Esophagus mucosa (tissue), 1 donor: ENCODE measurements around the gene CATSPERZ. TPM values are rescaled to one million over a fixed set of nuclear protein-coding genes. Genes with fewer than 3 reads are reported as not detected.
A peak's percentile ranks its signal among the peaks of the same experiment; 100 is the strongest.

Experiments used
- ATAC-seq: fragments of 200-7000 bp; cut with Tn5 transposase; one replicate; pipeline ENCODE4 v1.9.1; 2020
- total RNA-seq: library from RNA; stranded (reverse); gene quantifications from one replicate; pipeline ENCODE4 v1.2.4, GENCODE V29; 2023
- donor health status: DM: yes; HTN: yes; CAD: no.

CATSPERZ gene
- total RNA-seq, 1 donor from 2014 or later = 1.3 TPM

GRCh38 chr11:64321026-64321425, 20.9 kb downstream of the CATSPERZ start:
- no peak for ATAC-seq

- peak; percentile 22 for ATAC-seq
Observed at GRCh38 chr11:64321533-64321932, 21.4 kb downstream of the CATSPERZ start.

GRCh38 chr11:64322925-64323260, 22.7 kb downstream of the CATSPERZ start:
- ATAC-seq = no peak

DNA sequence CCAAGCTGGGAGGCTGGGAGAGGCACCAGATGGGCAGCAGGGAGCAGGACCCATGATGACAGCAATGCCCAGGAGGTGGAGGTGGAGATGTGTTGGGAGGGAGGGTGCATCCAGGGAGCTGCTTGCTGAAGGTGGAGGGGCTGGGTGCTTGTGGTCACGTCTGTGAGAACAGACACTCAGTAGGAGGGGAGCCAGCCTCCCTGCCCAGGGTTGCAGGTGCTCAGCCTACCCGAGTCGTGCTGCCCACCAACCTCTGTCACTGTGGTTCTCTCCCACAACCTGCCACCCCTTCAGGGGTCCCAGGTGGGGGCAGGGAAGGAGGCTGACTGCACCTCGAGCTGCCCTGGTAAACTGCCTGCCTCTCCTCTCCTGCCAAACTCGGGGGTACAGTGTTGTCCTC, 23.2 kb downstream of the CATSPERZ start:
- no peak for ATAC-seq

GRCh38 chr11:64323984-64324383, 23.8 kb downstream of the CATSPERZ start:
- peak; percentile 0 for ATAC-seq

- ATAC-seq = peak; percentile 73
Observed at GRCh38 chr11:64324692-64325469, 24.7 kb downstream of the CATSPERZ start.

GRCh38 chr11:64327375-64327774, 27.2 kb downstream of the CATSPERZ start:
- ATAC-seq = no peak

DNA sequence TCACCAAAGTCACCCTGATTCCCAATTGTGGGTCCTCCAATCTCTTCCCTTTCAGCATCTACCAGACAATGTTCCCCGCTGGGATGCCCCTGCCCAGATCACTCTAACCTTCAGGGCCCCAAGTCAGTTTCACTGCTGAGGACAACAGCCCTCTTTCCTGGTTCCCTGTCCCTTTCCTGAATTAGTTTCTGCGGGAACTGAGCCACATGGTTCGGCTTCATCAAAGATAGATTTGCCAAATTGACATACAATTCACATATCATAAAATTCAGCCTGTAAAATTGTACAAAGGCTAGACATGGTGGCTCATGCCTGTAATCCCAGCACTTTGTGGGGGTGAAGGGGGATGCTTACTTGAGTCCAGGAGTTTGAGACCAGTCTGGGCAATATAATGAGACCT, 27.8 kb downstream of the CATSPERZ start:
- ATAC-seq = no peak

DNA sequence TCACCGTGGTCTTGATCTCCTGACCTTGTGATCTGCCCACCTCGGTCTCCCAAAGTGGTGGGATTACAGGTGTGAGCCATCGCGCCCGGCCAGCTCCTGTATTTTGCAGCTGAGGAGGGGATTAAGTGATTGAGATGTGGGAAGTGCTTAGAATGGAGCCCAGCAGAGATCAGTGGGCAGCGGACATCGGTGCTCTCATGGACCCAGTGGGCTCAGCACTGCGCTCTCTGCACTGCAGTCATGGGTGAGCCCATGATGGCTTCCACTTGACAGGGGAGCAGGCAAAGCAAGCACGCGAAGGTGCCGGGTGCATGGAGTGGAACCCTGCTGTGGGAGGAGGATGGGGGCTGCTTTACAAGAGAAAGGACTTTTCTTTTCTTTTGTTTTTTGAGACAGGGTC, 30.7 kb downstream of the CATSPERZ start:
- no peak for ATAC-seq

GRCh38 chr11:64331569-64332371, 31.6 kb downstream of the CATSPERZ start:
- ATAC-seq = peak; percentile 83

DNA sequence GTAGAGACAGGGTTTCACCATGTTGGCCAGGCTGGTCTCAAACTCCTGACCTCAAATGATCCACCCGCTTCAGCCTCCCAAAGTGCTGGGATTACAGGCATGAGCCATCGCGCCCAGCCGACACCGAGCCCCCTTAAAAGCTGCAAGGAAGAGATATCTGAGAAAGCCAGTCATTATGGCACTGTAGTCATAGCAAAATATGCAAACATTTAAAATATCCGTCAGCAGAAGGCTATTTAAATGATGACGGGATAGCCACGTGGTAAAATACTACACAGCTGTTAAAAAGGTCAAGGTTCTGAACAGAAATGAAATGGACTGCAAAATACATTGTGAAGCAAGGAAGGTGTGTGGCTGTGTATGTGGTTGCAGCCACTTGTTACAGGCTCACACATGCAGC, 33.4 kb downstream of the CATSPERZ start:
- no peak for ATAC-seq

- peak; percentile 91 for ATAC-seq
Observed at GRCh38 chr11:64334764-64335735, 34.9 kb downstream of the CATSPERZ start.

DNA sequence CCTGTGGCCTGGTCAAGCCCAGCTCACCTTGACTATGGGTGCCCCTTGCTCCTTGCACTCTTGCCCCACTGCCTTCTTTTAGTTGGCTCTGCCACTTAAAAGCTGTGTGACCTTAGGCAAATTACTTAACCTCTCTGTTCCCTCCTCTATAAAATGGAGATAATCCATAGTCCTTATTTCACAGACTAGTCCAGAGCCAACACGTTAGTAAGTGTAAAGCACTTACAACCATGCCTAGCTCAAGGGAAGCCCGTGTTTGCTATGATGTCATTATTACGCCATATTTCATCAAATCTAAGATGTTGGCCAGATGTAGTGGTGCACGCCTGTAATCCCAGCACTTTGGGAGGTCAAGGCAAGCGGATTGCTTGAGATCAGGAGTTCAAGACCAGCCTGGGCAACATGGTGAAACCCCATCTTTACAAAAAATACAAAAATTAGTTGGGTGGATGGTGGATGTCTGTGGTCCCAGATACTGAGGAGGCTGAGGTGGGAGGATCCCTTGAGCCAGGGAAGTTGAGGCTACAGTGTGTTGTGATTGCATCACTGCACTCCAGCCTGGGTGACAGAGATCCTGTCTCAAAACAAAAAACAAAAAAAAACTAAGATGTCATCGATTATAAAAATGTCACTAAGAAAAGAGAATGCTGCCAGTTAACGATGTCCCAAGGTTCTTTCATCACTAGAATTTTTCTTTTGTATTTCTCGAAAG, 37.5 kb downstream of the CATSPERZ start:
- no peak for ATAC-seq

DNA sequence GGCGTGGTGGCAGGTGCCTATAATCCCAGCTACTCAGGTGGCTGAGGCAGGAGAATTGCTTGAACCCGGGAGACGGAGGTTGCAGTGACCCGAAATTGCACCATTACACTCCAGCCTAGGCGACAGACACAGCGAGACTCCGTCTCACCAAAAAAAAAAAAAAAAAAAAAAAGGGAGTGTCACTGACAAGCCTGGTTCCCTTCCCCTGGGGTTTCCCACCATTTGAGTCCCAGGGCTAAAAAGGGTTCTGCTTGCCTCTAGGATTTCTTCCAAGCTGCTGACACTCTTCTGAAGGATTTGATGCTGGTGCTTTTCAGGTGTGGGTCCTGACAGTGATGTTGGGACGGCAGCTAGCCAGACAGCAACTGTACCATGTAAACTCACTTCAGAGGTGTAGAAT, 38.6 kb downstream of the CATSPERZ start:
- ATAC-seq = no peak

DNA sequence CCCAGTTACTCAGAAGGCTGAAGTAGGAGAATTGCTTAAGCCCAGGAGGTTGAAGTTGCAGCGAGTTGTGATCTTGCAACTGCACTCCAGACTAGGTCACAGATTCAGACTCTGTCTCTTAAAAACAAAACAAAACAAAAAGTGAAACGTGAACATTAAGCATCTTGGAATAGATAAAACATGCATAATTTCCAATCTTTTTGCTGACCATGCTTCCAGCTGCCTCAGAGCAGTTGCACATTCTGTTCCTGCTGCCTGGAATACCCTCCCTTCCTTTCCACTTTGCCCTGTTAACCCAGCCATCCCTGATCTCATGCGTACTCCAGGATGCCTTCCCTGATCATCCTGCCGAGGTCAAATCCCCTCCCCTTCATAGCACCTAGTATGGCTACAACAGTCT, 39.1 kb downstream of the CATSPERZ start:
- ATAC-seq = no peak

DNA sequence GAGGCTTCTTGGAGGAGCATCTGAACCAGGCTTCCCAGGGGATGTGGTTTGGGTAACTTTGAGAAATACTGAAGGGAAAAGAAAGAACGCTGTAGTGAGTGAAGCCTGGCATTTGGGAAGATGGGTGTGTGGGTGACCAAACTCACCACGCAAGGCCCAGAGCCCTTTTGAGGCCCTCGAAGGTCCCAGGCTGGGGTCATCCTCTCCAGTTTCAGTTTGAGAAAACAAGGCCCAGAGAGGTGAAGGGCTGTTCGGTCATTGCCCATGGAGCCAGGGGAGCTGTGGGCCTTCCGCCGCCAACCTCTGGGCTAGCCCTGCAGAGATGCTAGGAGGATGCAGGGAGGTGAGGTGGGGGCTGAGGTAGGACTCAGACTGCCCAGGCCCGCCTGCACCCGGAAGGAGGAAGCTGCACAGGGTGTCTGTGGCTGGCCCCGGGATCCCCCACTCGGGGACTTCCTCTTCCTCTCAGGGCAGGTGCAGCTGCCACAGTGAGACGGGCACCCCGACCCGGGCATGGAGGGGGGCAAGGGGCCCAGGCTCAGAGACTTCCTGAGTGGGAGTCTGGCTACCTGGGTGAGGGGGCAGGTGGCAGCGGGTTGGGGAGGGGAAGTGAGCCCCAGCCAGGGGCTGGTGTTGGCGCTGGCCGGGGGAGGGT, 39.7 kb downstream of the CATSPERZ start, which contains the start of gene CCDC88B:
CCDC88B (plus strand) TSS at position 451 of the 655 bp plus-strand sequence; CDS start at position 514, 63 bp downstream.
- ATAC-seq = peak; percentile 13

- ATAC-seq = no peak
Observed at GRCh38 chr11:64340671-64341335, 40.6 kb downstream of the CATSPERZ start.

- ATAC-seq = no peak
Observed at GRCh38 chr11:64341429-64341828, 41.3 kb downstream of the CATSPERZ start.

DNA sequence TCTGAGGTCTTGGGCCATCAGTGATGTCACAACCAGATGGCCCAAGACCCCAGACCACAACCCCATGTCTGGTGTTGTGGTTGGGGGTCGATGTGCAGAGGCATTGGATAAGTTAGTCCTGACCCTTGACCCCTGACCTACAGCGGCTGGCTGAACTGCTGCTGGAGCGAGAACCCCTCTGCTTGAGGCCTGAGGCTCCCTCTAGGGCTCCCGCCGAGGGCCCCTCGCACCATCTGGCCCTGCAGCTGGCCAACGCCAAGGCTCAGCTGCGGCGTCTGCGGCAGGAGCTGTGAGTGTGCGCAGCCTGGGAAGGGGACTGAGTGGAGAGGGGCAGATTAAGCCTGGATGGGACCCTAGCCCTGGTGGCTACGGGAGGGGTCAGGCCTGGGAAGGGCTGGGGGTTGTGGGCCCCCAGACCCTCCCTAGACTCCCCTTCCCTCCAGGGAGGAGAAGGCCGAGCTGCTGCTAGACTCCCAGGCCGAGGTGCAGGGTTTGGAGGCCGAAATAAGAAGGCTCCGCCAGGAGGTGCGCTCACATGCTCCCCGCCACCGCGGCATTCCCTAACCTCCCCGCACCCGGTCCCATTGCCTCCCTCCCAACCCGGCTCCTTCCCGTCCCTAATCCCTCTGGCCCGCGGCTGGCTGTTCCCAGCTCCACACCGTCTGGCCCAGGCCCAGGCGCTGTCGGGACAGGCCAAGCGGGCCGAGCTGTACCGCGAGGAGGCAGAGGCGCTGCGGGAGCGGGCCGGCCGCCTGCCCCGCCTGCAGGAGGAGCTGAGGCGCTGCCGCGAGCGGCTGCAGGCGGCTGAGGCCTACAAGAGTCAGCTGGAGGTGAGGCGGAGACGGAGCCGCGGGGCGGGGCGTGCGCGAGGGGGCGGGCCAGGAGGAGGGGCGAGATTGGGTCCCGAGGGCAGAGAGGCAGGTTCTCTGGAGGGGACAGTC, 42.0 kb downstream of the CATSPERZ start:
- peak; percentile 85 for ATAC-seq
